OCI-LY1 (cell line): ENCODE measurements around the gene HEMGN.

Experiments
- CTCF ChIP-seq: fragments of 200-600 bp; sonication (generic), shearing (Covaris generic); IDR thresholded peaks from 2 replicates; pipeline ENCODE4 v1.5.1; 2017; ENCODE audit warnings: mild to moderate bottlenecking, antibody characterized with exemption, low read length, moderate library complexity, mixed read lengths
- EZH2 ChIP-seq: fragments of 200-600 bp; sonication (generic), shearing (Covaris generic); IDR thresholded peaks from 2 replicates; pipeline ENCODE4 v1.8.0; 2017; ENCODE audit warnings: borderline replicate concordance, mixed run types, mild to moderate bottlenecking, antibody characterized with exemption, low read length, moderate library complexity, mixed read lengths

- TF ChIP-seq CTCF (no peak), EZH2 (no peak)
Measured at GRCh38 chr9:97944612-97945011, 6.6 kb upstream of the HEMGN start.
